Activated naive CD4-positive, alpha-beta T cell treated with anti-CD3 and anti-CD28 coated beads, Interleukin-2, amount 50 U/mL, for 24 hours (primary cell): ENCODE measurements around the gene LHCGR.

ENCODE experiments used
- H3K27ac Mint-ChIP-seq: one replicate; pipeline ENCODE4 v1.8.0; 2021; ENCODE audit warnings: mild to moderate bottlenecking, mixed read lengths
- H3K27me3 Mint-ChIP-seq: one replicate; pipeline ENCODE4 v1.8.0; 2021; ENCODE audit warnings: mixed read lengths
- H3K36me3 Mint-ChIP-seq: one replicate; pipeline ENCODE4 v1.8.0; 2021; ENCODE audit warnings: mixed read lengths
- H3K4me1 Mint-ChIP-seq: one replicate; pipeline ENCODE4 v1.8.0; 2021; ENCODE audit warnings: mixed read lengths
- H3K4me3 Mint-ChIP-seq: one replicate; pipeline ENCODE4 v1.8.0; 2021; ENCODE audit warnings: mild to moderate bottlenecking, mixed read lengths
- H3K9me3 Mint-ChIP-seq: one replicate; pipeline ENCODE4 v1.8.0; 2021; ENCODE audit warnings: mixed read lengths

The LHCGR gene

GRCh38 chr2:48755473-48755872 lies at the start of gene LHCGR:
Gene LHCGR (minus strand): TSS chr2:48755724. CDS start chr2:48755671, 53 bp downstream.
- H3K36me3 Mint-ChIP-seq = no peaks in the 10 kb centered on the region
- peaks cover 22% of the 10 kb centered on the region for H3K27me3 Mint-ChIP-seq
- no peaks in the 10 kb centered on the region for H3K4me1 Mint-ChIP-seq
- no peak within 1 kb of the TSS for H3K27ac Mint-ChIP-seq
- H3K4me3 Mint-ChIP-seq = no peak within 1 kb of the TSS
- no peaks in the 10 kb centered on the region for H3K9me3 Mint-ChIP-seq

- no peak overlapping the region for H3K4me3 Mint-ChIP-seq
- H3K27me3 Mint-ChIP-seq = peaks cover 3% of the 10 kb centered on the region
- no peaks in the 10 kb centered on the region for H3K4me1 Mint-ChIP-seq
Measured at GRCh38 chr2:48799601-48800000, 44.1 kb upstream of the LHCGR start.

GRCh38 chr2:48795065-48795464 lies 39.5 kb upstream of the LHCGR start:
- Mint-ChIP-seq H3K27me3 (peaks cover 2% of the 10 kb centered on the region), H3K9me3 (peaks cover 17% of the 10 kb centered on the region), H3K4me1 (no peaks in the 10 kb centered on the region), H3K27ac (no peak overlapping the region), H3K4me3 (no peak overlapping the region), H3K36me3 (no peaks in the 10 kb centered on the region)

More at GRCh38 chr2:48799601-48800000, 44.1 kb upstream of the LHCGR start:
- Mint-ChIP-seq H3K36me3 (no peaks in the 10 kb centered on the region), H3K27ac (no peak overlapping the region), H3K9me3 (peaks cover 29% of the 10 kb centered on the region)

- no peak overlapping the region for H3K4me3 Mint-ChIP-seq
- peaks cover 2% of the 10 kb centered on the region for H3K27me3 Mint-ChIP-seq
- H3K4me1 Mint-ChIP-seq = no peaks in the 10 kb centered on the region
- H3K27ac Mint-ChIP-seq = no peak overlapping the region
- H3K9me3 Mint-ChIP-seq = peaks cover 17% of the 10 kb centered on the region
- no peaks in the 10 kb centered on the region for H3K36me3 Mint-ChIP-seq
Measured at GRCh38 chr2:48793671-48794070, 38.1 kb upstream of the LHCGR start.

GRCh38 chr2:48792030-48792429 lies 36.5 kb upstream of the LHCGR start:
- H3K27ac Mint-ChIP-seq = no peak overlapping the region
- no peaks in the 10 kb centered on the region for H3K36me3 Mint-ChIP-seq
- H3K27me3 Mint-ChIP-seq = peaks cover 2% of the 10 kb centered on the region

GRCh38 chr2:48790407-48791170 lies 35.1 kb upstream of the LHCGR start:
- Mint-ChIP-seq H3K27ac (no peak overlapping the region), H3K36me3 (no peaks in the 10 kb centered on the region), H3K27me3 (peaks cover 4% of the 10 kb centered on the region), H3K4me1 (no peaks in the 10 kb centered on the region), H3K4me3 (no peak overlapping the region), H3K9me3 (peaks cover 13% of the 10 kb centered on the region)

More at GRCh38 chr2:48792030-48792429, 36.5 kb upstream of the LHCGR start:
- Mint-ChIP-seq H3K9me3 (peaks cover 26% of the 10 kb centered on the region), H3K4me3 (no peak overlapping the region), H3K4me1 (no peaks in the 10 kb centered on the region)

- no peaks in the 10 kb centered on the region for H3K36me3 Mint-ChIP-seq
- H3K4me3 Mint-ChIP-seq = no peak overlapping the region
- H3K4me1 Mint-ChIP-seq = no peaks in the 10 kb centered on the region
- H3K27ac Mint-ChIP-seq = no peak overlapping the region
- peaks cover 2% of the 10 kb centered on the region for H3K27me3 Mint-ChIP-seq
- H3K9me3 Mint-ChIP-seq = peaks cover 15% of the 10 kb centered on the region
Measured at GRCh38 chr2:48787580-48787979, 32.1 kb upstream of the LHCGR start.

GRCh38 chr2:48781366-48781765 lies 25.8 kb upstream of the LHCGR start:
- no peak overlapping the region for H3K4me3 Mint-ChIP-seq
- no peaks in the 10 kb centered on the region for H3K27me3 Mint-ChIP-seq
- H3K27ac Mint-ChIP-seq = no peak overlapping the region
- peaks cover 6% of the 10 kb centered on the region for H3K9me3 Mint-ChIP-seq
- H3K4me1 Mint-ChIP-seq = no peaks in the 10 kb centered on the region
- no peaks in the 10 kb centered on the region for H3K36me3 Mint-ChIP-seq

GRCh38 chr2:48779019-48779716 lies 23.6 kb upstream of the LHCGR start:
- Mint-ChIP-seq H3K27me3 (no peaks in the 10 kb centered on the region), H3K4me1 (no peaks in the 10 kb centered on the region), H3K27ac (no peak overlapping the region), H3K9me3 (peaks cover under 1% of the 10 kb centered on the region), H3K4me3 (no peak overlapping the region), H3K36me3 (no peaks in the 10 kb centered on the region)

GRCh38 chr2:48774251-48774650 lies 18.7 kb upstream of the LHCGR start:
- H3K4me1 Mint-ChIP-seq = no peaks in the 10 kb centered on the region
- H3K9me3 Mint-ChIP-seq = no peaks in the 10 kb centered on the region
- H3K27me3 Mint-ChIP-seq = peaks cover 2% of the 10 kb centered on the region
- H3K4me3 Mint-ChIP-seq = no peak overlapping the region
- H3K36me3 Mint-ChIP-seq = no peaks in the 10 kb centered on the region
- H3K27ac Mint-ChIP-seq = no peak overlapping the region

- H3K4me1 Mint-ChIP-seq = no peaks in the 10 kb centered on the region
- H3K36me3 Mint-ChIP-seq = no peaks in the 10 kb centered on the region
- H3K27ac Mint-ChIP-seq = no peak overlapping the region
- H3K9me3 Mint-ChIP-seq = peaks cover 3% of the 10 kb centered on the region
- no peak overlapping the region for H3K4me3 Mint-ChIP-seq
- peaks cover 11% of the 10 kb centered on the region for H3K27me3 Mint-ChIP-seq
Measured at GRCh38 chr2:48771241-48772014, 15.9 kb upstream of the LHCGR start.

- H3K4me1 Mint-ChIP-seq = no peaks in the 10 kb centered on the region
- H3K27me3 Mint-ChIP-seq = peaks cover 13% of the 10 kb centered on the region
- peaks cover 5% of the 10 kb centered on the region for H3K9me3 Mint-ChIP-seq
- no peak overlapping the region for H3K27ac Mint-ChIP-seq
- H3K36me3 Mint-ChIP-seq = no peaks in the 10 kb centered on the region
- H3K4me3 Mint-ChIP-seq = no peak overlapping the region
Measured at GRCh38 chr2:48770181-48770580, 14.7 kb upstream of the LHCGR start.

- Mint-ChIP-seq H3K27me3 (peaks cover 13% of the 10 kb centered on the region), H3K36me3 (no peaks in the 10 kb centered on the region), H3K4me1 (no peaks in the 10 kb centered on the region), H3K9me3 (peaks cover 11% of the 10 kb centered on the region), H3K4me3 (no peak overlapping the region), H3K27ac (no peak overlapping the region)
Measured at GRCh38 chr2:48768669-48769068, 13.1 kb upstream of the LHCGR start.

GRCh38 chr2:48767330-48767729 lies 11.8 kb upstream of the LHCGR start:
- Mint-ChIP-seq H3K9me3 (peaks cover 11% of the 10 kb centered on the region), H3K4me1 (no peaks in the 10 kb centered on the region), H3K27me3 (peaks cover 13% of the 10 kb centered on the region), H3K27ac (no peak overlapping the region), H3K4me3 (no peak overlapping the region), H3K36me3 (no peaks in the 10 kb centered on the region)

GRCh38 chr2:48760826-48761225 lies 5.3 kb upstream of the LHCGR start:
- peaks cover 6% of the 10 kb centered on the region for H3K9me3 Mint-ChIP-seq
- no peak overlapping the region for H3K27ac Mint-ChIP-seq
- H3K27me3 Mint-ChIP-seq = peaks cover 13% of the 10 kb centered on the region
- H3K4me1 Mint-ChIP-seq = no peaks in the 10 kb centered on the region
- no peak overlapping the region for H3K4me3 Mint-ChIP-seq
- no peaks in the 10 kb centered on the region for H3K36me3 Mint-ChIP-seq

- peaks cover 19% of the 10 kb centered on the region for H3K27me3 Mint-ChIP-seq
- no peaks in the 10 kb centered on the region for H3K36me3 Mint-ChIP-seq
- H3K4me3 Mint-ChIP-seq = no peak overlapping the region
- H3K27ac Mint-ChIP-seq = no peak overlapping the region
- no peaks in the 10 kb centered on the region for H3K4me1 Mint-ChIP-seq
- peaks cover 6% of the 10 kb centered on the region for H3K9me3 Mint-ChIP-seq
Measured at GRCh38 chr2:48759682-48760081, 4.2 kb upstream of the LHCGR start.
